AG20443 (cell line): ENCODE results near the gene GCK.

Experiments
- DNase-seq: peaks from one replicate; pipeline ENCODE4 v3.0.0; 2012; ENCODE audit warnings: low spot score, mixed read lengths

The GCK gene

DNA sequence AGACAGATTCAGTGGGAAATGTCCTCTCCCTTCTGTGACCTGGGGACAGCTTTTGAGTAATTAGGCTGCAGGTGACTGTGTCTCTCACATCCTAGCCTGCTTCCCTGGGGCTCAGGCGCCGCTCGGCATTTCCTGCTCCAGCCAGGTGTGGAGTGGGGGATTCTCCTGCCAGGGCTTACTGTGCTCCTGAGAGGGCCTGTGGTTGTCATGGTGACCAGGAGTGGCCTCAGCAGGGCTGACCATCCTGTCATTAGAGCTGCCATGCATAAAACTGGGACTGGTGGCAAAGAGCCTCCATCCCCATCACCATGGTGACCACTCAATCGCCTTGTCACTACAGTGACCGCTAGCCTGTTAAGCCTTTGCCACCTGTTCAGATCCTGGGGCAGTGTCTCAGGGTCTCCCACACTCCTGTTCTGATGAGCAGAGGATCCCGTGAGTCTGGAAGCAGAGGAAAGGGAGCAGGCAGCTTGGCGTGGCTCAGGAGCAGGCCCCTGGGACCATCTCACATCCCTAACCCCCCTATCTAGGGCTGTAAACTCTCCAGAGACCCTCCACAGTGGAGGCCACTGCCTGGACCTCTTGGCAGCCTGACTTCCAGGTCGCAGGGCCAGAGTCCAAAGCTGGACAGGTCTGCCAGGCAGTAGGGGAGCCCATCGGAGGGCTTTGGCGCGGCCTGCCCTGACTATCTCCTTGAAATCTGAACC, at the start of gene GCK:
Gene GCK, minus strand, starts transcription at position 154 of the 707 bp plus-strand sequence. CDS start 486 bp downstream, outside the sequence.
- DNase-seq = no peak

DNA sequence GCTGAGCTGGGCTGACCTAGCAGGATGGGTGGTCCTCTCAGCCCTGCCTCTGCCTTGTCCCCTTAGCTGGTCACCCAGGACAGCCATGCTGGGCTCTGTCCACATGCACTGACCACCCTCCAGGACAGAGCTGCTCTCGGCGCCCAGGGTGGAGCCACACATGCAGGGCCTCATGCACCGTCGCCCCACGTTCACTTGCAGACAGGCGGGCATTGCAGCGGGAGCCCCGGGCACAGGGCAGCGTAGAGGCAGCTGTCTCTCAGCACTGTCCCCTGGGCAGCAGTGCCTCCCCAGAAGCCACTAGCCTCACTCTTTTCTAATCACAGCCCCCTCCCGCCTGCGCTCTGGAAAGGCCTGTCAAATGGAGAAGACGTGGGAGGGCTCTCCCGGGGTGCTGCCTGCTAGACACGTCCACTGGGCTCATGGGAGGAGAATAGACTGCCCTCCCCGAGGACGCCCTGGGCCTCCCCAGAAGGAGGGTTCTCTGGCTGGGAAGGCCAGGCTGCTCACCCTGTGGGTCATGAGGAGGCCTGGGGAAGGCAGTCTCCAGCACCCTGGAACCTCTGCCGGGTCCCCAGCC, 49.0 kb upstream of the GCK start:
- DNase-seq = no peak

DNA sequence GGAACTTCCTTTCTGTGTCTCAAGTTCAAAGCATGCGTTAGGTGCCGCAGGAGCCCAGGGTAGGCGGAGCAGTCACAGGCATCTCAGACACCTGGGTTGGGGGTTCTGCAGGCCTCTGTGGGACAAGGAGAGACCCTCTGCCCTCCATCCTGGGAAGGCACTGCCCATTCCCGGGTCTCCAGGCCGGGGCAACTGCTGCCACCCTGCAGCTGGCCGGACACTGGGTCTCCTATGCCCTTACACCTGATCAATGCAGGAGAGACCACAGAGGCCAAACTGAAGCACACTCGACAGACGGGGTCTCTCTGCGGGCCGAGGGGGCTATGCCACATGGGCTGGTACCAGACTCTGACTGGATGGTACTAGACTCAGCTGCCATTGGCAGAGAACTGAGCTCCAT, 48.5 kb upstream of the GCK start:
- no peak for DNase-seq

DNA sequence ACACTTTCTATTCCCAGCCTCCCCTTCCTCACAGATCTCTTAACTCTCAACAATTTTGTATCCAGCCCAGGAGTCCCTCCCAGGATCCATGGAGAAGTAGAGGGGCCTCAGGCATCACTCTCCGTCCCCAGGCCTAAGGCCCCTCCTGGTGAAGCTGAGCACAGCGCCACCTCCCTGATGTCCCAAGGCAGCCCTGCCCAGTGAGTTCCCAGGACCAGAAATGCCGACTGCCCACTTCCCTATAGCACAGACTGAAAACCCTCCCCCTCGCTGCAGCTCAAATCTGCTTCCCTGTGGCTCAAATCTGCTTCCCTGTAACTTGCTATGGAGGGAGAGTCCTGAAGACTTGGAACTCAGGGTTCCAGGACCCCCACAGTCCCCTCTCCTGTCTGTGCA, 47.1 kb upstream of the GCK start:
- no peak for DNase-seq

DNA sequence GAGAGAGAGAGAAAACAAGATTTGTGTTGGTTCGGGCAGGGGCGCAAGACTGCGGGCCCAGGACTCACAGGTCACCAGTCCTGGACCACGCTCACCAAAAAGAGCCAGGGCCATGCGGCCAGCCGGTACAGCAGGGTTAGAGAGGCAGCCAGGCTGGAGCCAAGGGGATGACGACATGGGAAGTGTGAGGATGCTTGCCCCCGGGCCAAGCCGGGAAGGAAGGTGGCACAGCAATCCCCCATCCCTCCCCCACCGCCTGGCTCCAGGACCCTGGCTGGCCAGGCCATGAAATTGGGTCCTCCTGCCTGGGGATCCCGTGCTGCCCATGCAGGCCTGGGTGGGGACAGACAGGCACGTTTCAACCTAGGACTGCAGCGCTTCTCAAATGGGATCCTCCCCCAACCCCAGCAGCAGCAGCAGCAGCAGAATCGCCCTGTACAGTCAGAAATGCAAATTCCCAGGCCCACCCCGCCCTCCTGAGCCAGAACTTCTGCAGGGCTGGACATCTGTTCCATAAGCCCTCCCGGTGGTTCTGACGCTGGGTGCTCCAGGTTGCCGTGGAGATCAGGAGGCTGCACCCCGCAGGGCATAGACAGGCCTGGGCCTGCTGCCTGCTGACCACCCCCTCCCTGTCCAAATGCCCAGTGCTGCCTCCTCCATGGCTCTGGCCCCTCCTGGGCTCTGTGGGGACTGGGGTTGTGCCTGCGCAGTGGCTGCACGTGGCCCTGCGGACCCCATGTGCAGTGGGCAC, 46.5 kb upstream of the GCK start:
- DNase-seq = no peak

DNA sequence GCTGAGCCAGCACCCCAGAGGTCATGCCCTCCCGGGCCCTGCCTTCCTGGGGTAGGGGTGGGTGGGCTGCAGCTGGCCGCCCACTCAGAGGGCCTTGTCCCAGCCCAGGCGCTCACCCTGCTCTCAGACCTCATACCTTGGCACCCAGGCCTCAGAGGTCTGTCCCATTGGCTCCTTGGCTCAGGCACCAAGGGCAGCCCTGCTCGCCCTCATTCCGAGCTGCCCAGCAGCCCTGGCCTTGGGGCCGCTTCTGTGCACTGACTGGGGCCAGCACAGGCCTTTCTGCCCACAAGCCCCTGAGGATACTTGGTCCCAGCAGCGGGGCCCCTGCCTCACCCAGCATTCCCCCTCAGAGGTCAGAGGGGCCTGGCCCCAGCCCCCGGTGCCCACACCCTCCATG, 45.8 kb upstream of the GCK start:
- no peak for DNase-seq

DNA sequence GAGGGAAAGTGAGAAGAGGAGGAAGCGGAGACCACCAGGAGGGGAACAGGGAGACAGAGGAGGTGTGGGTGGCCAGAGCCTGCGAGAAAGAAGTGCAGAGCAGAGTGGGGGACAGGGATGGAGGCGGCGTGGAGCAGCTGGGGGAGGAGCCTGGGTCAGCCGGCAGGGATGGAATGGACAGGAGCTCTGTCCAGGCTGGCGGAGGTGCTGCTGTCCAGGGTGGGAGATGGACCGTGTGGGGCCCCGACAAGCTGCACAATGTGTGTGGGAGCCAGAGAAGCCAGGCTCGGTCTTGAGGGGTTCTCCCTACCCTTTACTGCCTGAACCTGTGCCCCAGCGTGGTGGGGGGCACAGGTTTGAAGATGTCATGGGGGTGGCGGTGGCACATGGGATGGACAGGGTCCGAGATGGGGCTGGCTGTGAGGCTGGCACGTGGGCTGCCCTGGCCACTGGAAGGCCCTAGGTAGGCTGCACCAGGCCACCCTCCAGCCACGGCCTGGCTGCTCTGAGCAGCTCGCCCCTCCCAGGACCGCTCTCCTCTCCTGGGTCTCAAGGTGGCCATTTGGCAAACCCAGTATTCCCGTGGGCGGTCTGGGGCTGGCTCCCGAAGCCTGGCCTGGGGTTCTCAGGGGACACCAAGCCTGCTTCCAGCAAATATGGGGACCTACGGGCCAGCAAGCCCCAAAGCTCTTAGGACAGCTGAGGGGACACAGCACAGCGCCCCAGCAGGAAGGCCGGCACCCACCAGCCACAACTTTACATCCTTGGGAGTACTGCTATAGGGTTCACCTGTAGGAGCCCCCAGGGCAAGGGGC, 43.9 kb upstream of the GCK start:
- no peak for DNase-seq

DNA sequence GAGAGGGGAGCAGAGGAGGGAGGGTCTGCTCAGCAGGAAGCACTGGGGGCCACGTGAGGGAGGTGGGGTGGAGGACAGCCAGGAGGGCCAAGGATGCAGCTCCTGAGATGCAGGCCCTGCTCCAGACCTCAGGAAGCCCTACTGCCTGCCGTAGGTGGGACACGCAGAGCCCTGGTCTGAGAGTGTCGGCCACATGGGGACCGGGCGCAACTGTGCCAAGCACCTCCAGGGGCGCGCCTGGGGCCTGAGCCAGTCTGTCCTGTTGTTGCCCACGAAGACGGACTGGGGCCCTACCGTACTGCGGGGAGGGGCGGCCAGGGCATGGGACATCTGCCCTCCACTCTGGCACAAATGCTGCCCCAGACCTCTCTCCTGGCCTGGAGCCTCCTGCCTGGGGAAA, 43.2 kb upstream of the GCK start:
- DNase-seq = no peak

DNA sequence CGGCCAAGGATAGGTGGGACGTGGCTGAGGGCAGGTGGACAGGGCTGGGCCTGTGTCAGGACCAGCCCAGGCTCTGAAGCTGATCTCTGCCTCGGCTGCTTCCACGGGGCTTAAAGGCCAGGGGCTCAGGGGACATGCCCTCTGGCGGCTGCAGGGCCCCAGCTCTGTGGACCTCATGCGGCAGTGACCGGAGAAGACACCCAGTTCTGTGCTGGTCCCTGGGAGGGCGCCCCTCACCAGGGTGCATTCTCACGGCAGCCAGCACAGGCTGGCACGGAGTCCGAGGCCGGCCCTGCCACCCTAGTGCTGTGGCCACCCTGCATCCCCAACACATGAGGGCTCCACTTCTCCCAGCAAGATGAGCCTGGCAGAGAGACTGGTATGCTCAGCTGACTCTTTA, 41.8 kb upstream of the GCK start:
- DNase-seq = no peak

DNA sequence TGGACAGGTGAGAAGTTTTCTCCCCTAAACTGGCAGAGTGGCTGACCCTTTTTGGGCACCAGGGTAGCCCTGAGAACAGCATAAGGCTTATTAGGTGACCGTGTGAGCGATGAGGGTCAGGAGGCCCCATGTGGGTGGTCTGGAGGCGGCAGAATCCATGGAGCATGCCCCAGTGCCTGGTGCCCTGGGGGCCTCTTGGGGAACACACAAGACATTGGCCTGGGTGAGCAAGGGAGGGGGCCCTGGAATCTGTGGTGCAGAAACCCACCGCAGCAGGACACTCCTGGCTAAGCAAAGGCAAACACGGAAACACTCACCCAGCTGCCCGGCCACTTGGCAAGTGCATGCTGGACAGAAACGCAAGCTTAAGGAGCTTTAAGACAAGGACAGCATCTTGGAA, 41.0 kb upstream of the GCK start:
- DNase-seq = no peak

DNA sequence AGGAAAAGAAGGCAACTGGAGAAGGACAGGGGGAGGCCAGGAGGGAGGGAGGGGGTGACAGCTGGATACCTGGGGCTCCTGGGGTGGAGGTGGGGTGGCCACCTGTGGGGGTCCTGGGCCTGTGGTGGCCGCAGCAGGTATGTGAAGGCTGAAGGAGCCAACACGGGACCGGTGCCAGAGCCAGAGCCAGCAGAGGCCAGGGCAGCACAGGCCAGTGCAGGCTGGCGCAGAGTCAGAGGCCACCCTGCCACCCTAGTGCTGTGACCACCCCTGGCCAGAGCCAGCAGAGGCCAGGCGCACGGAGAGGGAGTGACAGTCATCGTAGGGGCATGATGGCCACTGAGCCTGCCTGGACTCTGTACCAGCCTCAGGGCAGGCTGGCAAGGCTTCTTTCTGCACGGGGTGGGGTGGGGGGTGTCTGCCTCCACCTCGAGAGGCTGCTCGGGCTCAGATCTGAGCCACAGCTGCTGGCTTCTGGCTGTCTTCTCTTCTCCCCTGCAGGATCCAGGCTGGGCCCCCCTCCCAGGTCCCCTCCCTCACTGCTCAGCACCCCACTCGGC, 40.4 kb upstream of the GCK start:
- DNase-seq = no peak

DNA sequence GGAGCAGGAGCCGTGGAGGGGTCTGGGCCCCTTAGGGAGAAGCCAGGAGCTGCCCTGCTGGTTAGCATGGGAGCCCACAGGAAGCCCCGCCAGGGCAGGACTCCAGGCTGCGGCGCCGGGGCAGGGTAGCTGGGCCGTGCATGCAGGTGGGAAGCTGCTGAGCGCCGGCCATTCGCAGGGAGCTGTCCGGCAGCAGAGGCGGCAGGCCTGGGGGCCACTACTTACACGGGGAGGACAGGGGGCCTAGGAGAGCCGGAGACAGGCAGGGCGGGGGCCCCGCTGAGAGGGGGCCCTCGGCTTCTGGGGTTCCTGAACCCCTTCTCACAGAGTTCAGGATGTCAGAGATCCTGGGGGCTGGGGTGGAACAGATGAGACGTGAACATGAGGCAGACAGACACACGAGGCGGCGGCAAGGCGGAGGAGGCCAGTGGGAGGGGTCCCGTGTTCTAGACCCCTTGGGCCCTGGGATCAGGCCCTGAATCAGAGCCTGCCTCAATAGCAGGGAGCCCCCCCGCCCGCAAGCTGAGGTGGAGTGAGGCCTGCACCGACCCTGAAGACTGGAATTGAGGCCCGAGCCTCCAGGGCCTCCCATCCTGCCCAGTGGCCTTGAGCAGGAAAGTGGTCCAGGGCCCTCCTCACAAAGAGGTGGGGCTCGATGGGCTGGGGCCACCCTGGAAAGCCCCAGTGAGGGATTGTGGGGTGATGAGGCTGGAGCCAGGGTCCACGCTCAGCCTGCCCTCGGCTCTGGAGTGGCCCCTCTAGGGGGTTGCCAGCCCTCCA, 39.5 kb upstream of the GCK start:
- DNase-seq = no peak

DNA sequence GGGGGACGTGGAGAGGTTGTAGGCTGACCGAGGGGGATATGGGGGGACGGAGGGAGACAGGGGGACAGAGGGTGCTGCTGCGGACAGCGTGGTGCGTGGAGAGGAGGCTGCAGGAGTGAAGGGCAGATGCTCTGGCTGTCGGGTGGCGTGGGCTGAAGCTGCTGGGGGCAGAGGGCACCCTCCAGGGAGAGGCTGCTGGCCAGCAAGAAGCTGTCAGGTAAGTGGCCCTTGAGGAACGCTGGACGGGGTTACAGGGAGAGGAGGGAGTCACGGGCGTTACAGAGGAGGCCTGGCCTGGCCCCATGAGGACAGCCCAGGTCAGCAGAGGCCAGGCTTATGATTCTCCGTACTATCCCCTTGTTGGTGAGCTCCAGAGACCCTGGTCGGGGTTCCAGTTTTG, 38.7 kb upstream of the GCK start:
- DNase-seq = no peak

DNA sequence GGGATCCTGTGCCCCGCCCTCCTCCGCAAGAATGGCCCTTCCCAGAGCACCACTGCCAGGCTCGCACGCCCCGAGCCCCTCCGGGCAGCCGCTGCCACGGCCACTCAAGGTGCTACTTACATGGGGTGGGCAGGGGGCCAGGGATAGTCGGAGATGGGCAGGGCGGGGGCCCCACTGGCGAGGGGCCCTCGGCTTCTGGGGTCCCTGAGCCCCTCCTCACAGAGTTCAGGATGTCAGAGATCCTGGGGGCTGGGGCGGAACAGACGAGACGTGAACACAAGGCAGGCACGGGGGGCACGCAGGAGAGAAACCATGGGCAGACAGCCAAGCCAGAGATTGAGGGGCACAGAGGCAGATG, 37.1 kb upstream of the GCK start:
- DNase-seq = no peak

DNA sequence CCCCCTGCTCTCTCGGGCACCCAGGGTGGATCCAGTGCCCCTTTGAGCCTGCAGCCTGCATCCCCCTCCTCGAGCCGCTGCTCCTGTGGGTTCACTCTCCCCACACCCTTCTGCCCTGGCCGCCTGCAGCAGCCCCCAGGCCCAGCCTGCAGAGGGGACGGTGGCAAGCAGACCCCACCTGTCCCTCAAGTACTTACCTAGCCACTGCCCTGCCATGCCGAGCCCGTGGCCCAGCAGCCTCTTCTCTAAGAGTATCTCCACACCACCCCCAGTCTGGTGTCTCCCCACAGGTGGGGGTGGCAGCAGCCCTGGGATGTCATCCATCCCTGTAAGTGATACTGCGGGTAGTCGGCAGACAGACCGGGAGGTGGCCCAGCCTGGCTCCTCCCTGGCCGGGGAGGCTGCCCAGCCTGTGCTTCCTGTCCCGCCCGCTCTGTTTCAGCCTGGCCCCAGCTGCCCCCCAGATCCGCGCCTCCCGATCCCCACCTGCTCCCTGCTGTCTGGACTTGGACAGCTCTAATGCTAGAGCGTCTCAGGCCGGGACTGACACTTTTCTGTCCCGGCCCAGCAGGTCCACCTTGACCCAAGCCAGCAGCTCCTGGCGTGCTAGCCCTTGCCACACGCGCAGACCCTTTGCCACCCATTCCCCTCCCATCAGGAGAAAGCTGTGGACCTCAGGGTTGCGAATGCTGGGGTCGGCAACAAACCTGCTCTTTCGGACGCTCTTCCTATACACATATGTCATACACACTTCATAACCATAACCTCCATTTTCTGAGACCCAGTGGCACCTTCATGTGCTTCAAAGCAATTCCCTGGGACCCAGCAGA, 36.5 kb upstream of the GCK start:
- peak; percentile 72 for DNase-seq

DNA sequence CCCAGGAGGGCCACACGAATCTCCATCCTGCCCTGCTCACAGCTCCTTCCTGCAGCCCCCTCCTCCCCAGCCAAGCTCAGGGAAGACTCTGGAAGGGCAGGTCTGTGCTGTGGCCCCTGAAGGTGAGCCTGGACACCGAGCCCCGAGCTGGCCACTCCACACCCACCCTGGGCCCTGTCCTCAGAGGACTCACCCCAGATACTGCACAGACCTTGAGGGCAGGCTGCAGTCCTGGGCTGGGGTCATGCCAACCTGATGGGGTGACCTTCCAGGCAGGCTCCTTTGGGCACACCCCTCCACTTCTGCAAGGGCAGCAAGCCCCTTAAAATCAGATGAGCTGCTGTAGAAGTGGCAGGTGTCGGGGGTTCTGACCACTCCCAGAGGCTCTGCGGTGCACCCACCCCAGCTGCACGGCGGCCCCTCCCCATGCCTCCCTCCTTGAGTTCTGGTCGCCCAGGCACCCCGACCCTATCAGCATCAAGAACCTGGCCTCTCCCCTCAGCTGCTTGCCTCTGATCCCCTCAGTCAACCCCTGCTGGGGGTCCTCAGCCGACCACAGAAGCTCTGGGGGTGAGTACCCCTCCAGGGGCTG, 35.8 kb upstream of the GCK start:
- DNase-seq = no peak

DNA sequence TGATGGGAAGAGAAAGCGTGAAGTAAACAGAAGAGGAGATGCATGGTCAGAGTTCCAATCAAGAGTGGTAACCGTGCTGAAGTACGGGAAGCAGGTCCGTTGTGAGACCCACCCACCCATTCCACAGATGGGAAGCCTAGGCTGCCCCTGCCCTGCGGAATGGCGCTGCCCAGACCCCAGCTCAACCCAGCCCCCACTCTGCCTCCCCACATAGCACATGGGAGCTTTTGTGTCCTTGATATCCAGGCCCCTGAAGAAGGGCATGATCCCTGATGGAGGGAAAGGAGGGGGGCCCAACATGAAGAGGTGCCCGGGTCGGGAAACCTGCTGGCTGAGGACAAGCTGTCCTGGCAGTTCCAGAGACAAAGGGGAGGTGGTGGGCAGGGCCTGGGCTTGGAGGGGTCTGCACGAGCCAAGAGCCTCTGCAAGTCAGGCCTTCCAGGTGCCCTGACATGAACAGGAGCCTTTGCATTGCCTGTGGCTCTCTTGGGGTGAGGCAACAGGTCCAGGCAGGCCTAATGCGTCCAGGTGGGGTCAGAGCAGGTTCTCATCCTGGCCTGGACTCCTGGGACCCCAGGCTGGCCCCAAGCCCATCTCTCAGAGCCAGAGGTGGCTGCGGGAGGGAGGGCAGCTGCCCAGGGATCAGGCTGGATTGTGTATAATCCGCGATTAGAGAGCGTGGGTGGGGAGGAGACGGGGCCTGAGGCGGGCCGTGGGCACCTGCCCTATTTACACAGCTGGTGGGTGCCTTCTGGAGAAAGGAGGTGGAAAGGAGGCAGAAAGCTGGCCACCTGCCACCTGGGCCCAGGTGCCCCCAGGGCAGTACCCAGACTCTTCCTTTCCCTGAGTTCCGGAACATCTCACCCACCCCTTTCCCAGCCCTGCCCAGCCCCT, 35.1 kb upstream of the GCK start:
- DNase-seq = no peak

DNA sequence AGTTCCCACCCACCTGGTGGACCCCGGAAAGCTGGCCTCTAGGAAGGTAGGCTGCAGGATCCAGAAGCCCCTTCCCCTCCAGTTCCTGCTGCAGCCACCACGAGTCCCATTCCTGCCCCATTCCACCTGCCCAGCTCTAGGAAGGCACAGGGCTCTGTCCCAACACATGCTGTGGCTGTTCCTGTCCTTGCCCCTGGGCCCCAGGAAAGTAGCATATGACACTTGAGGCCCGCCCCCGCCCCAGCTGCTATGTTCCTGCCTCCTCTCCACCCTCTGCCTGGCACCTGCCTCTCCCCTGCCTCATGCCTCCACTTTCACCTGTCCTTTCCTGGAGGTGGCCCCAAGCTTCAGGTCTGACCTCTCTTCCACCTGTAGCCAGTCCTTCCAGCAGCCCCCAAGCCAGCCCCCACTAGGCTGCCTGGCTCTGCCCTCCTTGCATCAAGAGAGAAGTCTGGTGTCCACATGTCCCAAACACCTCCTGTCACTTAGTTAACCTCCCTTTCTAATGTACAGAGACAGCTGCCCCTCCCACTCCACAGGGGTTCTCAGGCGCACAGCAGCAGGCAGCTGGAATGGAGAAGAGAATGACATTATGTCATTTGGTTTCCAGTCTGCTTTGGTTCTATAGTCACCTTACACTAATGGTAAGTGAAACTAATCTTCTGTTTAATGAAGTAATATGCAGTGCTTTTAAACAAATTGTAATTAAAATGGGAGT, 34.3 kb upstream of the GCK start:
- no peak for DNase-seq
